NOMO-1 treated with dmso at 0.1 percent for 144 hours (cell line): Measurements from ENCODE around the gene IPCEF1.
A peak's percentile ranks its signal among the peaks of the same experiment; 100 is the strongest.

ENCODE experiments used
- DNase-seq: peaks from one replicate; lab custom pipeline; 2025; ENCODE audit not compliant: unreplicated experiment; lab: John Stamatoyannopoulos, UW

IPCEF1 gene

DNA sequence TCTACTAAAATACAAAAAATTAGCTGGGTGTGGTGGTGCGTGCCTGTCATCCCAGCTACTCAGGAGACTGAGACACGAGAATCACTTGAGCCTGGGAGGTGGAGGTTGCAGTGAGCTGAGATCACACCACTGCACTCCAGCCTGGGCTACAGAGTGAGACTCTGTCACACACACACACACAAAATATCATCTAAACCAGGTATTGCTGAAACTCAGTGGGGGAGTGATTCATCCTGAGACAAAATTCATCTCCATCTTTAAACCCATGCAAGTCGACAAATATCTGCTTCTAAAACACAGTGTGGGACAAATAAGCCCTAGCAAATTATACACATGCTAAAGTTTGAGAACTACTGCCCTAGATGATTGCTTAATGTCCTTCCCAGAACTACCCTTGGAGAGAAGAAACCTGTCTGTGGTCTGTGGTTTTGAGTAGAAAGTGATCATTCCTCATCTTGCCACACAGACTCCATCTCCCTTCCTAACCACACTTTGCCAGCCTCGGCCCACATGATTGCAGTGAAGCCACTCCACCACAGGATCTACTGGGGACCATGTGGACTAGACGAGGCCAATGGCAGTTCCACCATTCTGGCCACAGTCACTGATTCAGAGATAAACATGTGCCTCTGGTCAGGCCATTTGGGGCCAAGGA is 187.3 kb downstream of the IPCEF1 start:
- DNase-seq: peak; percentile 87

DNA sequence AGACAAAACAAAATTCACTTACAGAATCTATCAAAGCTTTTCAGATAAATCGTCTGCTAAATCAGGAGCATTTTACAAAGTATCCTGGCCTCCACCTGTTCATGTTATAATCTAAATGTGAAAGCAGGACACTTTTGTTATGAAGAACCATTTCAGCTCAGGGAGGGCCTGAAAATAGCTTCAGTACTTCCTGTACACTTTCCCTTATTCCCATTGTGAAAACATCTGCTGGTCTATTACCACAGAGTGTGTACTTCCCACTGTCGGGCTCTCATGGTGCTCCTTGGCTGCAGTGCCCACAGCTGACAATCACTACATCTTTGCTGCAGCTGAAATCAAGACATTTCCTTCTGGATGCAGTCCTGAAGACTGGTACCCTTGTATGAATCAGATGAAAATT is 189.5 kb downstream of the IPCEF1 start:
- no peak for DNase-seq

DNA sequence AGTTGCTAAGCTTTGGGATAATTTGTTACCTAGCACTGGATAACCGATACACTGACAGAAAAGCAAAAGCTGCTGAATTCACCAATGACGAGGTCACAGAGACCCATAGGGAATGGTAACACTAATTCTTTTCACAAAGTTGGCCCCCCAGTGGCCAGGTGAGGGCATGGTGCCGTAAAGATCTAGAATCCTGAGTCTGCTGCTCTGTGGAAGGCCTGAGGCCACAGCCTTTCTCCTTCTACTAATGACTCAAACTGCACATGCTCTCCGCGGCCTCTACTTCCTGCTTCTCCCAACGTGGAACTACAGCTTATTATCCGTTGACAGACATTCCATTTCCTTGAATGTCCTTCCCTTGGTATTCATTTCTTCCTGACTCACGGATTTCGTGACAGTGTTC is 190.5 kb downstream of the IPCEF1 start:
- DNase-seq: no peak

DNA sequence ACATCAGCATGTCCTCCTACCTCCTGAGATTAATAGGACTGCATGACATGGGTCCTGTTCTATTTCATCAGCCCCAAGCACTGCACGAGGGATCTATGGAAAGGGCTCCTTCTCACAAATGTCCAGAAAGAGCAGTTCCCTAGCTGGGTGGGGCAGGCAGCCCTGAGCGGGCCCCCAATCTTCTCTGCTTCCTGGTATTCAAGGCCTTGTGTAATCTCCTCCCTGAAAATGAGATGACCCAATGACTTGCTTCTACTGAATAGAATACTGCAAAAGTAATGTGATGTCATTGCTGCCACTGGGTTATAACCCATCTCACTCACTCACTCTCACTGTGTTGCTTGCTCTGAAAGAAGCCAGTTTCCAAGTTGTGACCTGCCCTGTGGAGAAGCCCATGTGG is 191.1 kb downstream of the IPCEF1 start:
- no peak for DNase-seq

DNA sequence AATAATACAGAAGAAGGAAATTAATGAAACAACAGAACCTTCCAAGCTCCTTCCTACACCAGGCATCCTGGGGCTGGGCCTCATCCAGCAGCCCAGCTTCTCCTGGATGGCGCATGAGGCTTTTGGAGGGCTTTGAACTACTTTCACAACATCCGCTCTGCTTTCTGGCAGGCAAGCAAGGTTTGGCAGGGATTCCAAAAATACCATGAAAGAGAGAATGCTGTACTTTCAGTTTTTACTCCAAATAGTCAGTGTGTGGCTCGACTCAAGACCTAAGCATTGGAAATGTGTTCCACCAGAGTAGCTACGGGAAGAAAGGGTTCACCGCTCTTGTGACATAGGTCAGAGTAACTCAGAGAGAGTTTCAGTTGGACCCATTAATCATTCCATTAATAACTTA is 192.2 kb downstream of the IPCEF1 start:
- DNase-seq: no peak

DNA sequence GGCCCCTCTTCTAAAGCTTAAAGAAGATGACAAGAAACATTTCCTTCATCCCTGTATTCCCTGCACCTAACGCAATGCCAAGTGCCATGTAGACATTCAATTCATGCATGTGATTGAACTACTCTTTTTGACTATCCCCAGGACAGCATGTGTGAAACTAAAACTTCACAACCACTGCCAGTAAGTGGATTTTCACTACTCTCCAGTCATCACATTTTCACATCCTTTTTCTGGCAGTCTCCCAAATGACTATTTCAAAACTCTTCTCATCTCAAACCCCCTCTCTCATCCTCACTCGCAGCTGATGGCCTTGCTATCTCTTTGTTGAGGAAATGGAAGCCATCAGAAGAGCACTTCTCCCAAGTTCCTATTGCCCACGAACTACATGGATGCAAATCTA is 194.9 kb downstream of the IPCEF1 start:
- DNase-seq: peak; percentile 29

DNA sequence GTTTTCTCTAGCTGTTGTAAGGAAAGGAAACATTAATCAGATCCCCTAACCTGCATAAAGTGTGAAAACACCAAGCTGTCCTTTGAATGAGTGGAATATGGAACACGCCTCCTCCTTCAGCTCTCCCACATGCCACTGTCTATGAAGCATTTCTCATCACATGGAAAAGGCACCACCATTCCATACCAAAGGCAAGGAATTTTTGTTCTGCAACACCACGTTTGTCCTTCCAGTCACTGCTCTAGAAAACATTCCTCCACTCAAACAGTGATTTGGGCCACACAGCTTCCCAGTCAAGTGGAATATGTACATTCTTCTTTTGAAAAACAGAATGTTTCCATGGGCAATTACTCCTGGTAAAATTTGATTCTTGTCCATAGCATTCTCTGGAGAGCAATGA is 197.5 kb downstream of the IPCEF1 start:
- DNase-seq: no peak

DNA sequence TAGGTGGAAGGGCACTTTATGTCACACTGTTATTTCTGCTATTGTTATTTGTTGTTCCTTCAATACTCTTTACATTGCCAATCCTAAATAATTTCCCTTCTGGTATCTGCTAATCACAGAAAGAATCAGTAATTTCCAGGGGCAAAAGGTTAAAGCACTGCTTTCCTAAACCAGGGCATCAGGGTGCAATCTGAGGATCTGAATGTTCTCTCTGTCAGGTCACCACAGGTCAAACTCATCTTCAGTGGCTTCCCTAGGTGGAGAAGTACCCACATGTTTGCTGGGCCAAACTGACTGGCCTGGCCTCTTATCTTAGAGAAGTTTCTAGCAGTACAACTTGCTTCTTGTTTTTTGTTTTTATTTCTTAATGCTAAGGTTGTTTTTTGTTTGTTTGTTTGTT is 198.9 kb downstream of the IPCEF1 start:
- DNase-seq: no peak

DNA sequence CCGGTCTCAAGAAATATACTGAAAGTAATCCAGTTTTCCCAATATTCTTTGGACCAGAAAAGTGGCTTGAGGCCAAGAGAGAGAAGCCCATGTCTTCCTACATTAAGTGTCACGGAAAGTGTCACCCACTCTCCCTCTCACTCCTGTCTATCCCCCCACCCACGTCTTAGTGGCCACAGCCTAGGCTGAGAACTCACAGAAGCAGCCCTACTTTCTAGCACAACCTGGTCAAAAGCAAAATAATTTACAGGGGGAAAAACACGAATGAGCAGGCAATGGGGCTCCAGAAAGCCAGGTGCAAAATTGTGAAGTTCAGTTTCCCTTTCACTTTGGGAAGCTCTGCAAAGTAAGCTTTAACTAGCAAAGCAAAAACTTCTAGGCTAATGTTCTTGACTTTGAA is 199.5 kb downstream of the IPCEF1 start:
- no peak for DNase-seq

DNA sequence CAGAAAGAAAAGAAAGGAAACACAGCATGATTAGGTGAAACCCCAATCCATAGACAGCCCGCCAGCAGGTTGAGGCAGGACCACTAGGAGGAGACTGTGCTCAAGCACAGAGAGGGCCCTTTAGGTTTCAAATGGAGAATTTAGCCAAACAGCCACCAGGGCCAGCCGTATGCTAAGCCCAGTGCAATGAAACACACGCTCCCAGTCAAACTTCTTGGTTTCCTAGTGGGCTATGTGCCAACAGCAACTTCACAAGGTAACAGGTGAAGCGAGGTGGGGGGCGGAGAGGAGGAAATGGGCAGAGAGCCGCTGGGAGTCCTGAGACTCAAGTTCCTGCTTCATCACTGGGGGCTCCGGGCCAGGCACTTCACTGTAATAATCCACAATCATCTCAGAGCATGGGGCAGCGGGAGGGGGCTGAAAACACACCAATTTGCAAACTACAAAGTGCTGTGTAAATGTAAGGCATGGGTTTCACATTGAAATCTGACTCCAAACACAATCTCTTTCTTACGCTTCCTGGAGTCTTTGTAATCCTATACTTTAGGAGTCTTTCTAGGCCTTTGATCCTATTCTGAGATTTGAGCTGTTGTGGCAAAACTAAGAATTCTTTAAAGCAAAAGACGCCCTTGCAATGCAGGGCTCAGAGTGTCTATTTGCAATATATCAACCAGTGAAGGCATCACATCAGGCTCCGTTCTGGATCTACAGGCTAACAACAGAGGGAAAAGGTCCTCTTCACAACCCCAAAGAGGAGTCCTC is 200.3 kb downstream of the IPCEF1 start:
- DNase-seq: peak; percentile 64

DNA sequence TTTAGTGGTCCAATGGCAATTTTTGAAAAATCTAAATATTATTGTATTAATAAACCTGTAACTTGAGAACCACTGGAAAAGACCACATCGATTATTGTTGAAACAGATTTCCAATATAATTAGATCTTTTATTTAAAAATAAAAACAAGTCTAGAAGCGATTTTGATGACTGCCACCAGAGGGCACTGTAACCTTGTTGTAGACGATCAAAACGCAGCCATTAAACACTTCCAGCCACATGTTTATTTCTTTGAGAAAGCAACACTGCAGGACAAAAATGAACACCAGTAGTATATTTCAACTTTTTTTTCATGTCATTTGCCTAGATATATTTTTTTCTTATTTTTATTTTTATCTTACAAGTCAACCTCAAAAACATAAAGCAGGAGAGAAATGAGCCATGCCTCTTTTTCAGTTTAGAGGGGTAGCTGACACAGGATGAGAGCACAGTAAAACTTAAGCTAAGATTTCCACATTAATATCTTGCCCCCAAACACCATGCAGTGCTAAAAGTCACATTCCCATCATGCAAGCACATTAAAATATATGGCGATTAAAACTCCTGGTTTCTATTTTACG is 202.1 kb downstream of the IPCEF1 start:
- peak; percentile 19 for DNase-seq

DNA sequence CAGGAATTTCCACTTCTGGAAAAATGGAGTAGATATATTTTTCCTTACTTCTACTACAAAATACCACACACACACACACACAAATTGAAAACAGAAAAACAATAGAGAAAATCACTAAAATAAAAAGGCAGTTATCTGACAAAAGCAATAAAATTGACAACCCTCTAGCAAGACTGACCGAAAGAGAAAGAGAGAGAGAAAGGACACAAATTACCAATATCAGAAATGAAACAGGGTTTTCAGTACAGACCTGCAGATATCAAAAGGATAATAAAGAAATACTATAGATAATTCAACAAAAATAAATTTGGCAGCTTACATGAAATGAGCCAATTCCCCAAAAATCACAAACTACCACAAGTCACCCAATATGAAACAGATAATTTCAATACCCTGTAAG is 212.8 kb downstream of the IPCEF1 start:
- DNase-seq: no peak

DNA sequence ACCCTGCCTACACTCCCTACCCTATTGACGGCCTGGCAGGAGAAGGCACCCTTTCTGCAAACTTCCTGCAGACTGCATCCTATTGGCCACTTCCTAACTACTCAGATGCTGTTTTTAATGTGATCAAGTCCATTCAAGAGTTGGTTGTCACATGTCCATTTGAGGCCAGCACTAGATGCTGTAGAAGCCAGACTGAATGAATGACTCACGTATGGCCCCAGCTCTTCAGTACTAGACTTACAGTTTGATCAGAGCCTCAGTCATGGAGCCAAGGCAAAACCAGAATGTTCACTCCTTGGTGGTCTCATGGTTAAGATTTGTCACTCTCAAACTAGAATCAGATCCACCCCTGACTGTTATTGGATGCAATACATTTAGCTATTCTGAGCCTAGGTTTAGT is 215.9 kb downstream of the IPCEF1 start:
- DNase-seq: no peak

DNA sequence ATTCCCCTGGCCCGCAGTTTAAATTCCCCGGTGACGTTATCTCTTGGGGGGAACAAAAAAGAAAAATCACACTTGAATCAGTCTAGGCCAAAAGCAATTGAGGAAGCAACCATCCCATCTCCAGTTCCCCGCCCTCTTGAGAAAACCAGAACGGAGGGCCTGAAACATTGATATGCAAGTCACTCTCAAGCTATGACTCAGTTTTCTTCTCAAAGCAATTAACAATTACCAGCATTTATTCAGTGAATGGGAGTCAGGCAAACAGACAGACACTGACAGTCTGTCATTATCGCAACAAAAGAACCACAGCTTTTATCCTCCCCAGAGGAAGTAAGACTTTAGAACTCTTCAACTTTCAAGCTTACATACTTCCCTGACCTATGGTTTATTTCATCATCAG is 216.7 kb downstream of the IPCEF1 start:
- DNase-seq: peak; percentile 92

DNA sequence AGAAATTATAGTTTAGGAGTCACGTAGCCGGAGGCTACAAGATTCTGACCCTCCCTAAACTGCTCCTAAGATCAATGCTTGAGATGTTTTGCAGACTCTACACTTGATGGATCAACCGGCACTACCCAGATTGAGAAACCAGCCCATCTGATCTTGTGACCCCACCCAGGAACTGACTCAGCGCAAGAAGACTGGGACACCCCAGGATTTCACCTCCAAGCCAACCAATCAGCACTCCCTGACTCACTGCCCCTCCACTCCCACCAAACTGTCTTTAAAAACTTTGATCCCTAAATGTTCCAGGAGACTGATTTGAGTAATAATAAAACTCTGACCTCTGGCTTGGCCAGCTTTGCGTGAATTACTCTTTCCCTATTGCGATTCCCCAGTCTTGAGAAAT is 217.8 kb downstream of the IPCEF1 start:
- DNase-seq: no peak

DNA sequence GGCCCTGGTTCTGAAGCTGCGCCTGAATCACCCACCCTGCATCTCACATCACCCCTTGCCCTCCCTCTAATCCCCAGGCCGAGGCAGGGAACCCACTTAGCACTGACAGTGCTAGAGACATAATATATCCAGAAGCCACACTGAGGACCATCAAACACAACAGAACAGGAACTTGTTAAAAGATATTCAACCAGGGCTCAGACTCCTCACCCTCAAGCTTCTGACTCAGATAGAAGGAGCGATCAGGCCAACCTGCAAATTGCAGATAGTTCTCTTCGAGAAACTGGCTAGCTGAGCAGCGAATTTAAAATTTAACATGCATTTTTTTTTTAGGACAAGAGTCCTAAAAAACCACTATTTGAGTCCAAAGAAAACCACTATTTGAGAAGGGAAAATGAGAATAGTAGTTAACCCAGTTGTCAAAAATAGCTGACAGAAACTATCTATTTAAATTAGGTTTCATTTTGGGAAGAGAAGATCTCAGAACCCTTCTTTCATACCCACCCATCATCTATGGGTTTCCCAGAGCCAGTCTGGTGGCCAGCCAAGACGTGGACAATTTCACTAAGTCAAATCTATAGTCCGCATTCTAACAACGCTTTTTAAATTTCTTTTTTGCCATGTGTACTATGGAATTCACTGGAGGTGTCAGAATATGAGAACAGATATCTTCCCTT is 222.0 kb downstream of the IPCEF1 start:
- DNase-seq: no peak

DNA sequence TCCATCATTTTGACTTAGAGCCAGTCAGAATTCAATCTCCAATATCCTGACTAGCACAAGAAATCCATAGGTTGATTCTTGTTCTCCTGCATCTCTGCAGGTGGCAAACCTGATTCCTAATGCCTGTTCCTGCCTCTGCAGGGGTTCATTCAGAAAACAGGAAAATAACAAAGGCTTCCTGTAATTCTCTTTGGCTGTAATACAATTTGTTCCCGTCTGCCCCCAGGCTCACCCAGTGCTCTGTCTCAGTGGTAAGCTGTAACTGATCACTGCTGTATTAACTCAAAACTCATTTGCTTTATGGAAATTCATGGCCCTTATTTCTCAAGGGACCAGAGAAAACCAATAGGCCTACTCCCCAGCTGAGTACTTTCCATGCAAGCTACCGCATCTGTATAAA is 228.9 kb downstream of the IPCEF1 start:
- no peak for DNase-seq

DNA sequence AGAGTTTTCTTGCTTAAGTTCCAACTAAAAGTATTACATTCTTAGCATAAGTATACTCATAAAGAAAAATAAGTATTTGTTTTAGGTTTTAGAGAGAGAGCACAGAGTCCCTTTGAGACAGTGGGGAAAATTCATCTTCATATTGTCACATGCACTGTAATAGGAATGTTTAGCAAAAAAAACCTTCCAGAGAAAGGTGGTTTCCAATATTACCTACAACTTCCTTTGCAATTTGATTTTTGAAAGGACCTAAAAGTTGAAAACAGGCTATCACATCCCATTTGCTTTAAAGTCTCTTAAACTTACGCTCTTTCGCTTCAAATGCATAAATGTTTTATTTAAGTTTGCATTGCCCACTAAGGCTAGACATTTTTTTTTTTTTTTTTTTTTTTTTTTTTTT is 231.2 kb downstream of the IPCEF1 start:
- DNase-seq: no peak

DNA sequence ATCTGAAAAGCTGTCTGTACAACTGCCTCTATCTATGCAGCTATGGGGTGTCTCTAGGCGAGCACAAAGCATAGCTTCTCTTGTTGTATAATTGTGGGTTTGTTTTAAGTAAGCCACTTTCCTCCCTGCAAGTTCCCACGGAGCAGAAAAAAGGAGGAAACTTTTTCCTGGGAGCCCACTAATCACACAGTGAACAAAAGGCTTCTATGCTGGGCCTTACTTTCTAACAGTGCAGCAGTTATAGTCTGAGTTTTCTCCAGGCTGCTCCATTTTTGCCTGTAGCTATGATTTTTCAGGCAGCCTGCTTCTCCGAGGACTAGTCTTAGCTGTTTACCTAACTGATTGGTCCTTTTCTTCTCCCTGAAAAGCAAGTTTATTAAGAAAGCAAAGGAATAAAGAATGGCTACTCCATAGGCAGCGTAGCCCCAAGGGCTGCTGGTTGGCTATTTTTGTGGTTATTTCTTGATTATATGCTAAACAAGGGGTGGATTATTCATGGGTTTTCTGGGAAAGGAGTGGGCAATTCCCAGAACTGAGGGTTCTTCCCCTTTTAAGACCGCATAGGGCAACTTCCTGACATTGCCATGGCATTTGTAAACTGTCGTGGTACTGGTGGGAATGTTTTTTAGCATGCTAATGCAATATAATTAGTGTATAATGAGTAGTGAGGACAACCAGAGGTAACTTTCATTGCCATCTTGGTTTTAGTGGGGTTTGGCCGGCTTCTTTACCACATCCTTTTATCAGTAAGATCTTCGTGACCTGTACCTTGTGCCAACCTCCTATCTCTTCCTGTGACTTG is 233.2 kb downstream of the IPCEF1 start:
- DNase-seq: no peak

DNA sequence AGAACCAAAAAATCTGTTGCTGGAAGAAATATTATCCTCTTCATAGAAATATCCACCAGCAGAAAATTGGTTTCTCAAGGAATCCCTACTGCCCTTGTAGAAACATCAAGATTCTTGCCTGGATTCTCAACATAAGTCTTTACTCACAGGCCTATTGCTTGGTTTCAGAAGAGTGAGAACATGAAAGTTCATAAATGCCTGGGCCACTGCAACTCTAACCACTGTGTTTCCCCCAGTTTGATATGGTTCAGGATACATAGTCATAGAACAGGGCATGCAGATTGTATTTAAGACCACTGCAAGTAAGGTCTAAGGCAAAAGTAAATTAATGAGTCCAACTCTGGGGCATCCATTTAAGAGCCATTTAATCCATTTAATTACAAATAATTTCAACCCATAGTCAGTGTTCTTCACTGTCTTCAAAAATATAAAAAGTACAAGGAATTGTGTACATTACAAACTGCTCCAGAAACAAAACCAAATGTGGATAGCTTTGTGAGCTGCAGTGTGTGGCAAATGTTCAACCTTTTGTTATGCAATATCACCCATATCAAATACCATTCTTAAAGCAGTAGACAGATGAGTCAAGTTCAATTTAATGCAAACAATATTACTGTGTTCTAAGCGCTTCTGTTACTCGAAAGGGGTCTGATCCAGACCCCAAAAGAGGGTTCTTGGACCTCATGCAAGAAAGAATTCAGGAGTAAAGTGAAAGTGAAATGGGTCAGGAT is 234.2 kb downstream of the IPCEF1 start:
- no peak for DNase-seq
